Measurements from ENCODE around the gene RRM2.

RRM2 gene

GRCh38 chr2:10079266-10079869 is 43.2 kb upstream of the RRM2 start:
- peak overlapping the region; percentile 29 for H3K4me3 ChIP-seq (ENCODE audit: low read depth, low read length)
- ChIA-PET CTCF (interaction anchor here (0.6 to 2.4 kb wide), 10 partner anchors 13 to 355 kb away, joined by 3 to 14 read pairs (median 4); no protein-coding TSS in a partner anchor), POLR2A (interaction anchor here (1.0 kb wide), 1 partner anchor 43 kb away, joined by 3 read pairs; the partner anchor contains the start of gene RRM2)
- TF ChIP-seq RBAK (tag by site-specific recombination; IDR thresholded peaks at IDR 0.05) (no peak), ZBTB17 (tag by site-specific recombination; IDR thresholded peaks at IDR 0.05) (peak; percentile 38; the same call in 1 of the 2 replicates), KLF10 (tag by site-specific recombination; IDR thresholded peaks at IDR 0.05) (peak; percentile 41; the same call in 1 of the 2 replicates), ZNF335 (tag by site-specific recombination; conservative IDR thresholded peaks at IDR 0.05) (peak; percentile 90), ZFP3 (tag by site-specific recombination; IDR thresholded peaks at IDR 0.05; ENCODE audit: low read depth) (no peak), ZNF660 (tag by site-specific recombination; IDR thresholded peaks at IDR 0.05) (peak; percentile 31; the same call in 1 of the 2 replicates), SP7 (tag by site-specific recombination; IDR thresholded peaks at IDR 0.05) (peak; percentile 30; the same call in 1 of the 2 replicates), ZNF747 (tag by site-specific recombination; IDR thresholded peaks at IDR 0.05) (no peak), OSR2 (tag by site-specific recombination; IDR thresholded peaks at IDR 0.05) (peak; percentile 47; the same call in 1 of the 2 replicates), ZBTB26 (tag by site-specific recombination; optimal IDR thresholded peaks at IDR 0.05) (peak; percentile 51), MEIS1 (CRISPR knock-in tag; IDR thresholded peaks at IDR 0.05; ENCODE audit: borderline replicate concordance) (no peak), ZNF596 (tag by site-specific recombination; IDR thresholded peaks at IDR 0.05) (no peak), ZBTB20 (tag by site-specific recombination; IDR thresholded peaks at IDR 0.05) (peak; percentile 92), ZNF561 (tag by site-specific recombination; IDR thresholded peaks at IDR 0.05; ENCODE audit: borderline replicate concordance) (0 out of 2 replicates have a peak, but pooled peaks have one; percentile 28), ZBTB1 (tag by site-specific recombination; IDR thresholded peaks at IDR 0.05) (no peak), ZIC2 (tag by site-specific recombination; IDR thresholded peaks at IDR 0.05) (peak; percentile 83), GLIS1 (tag by site-specific recombination; IDR thresholded peaks at IDR 0.05) (0 out of 2 replicates have a peak, but pooled peaks have one; percentile 0), ZBTB8A (tag by site-specific recombination; IDR thresholded peaks at IDR 0.05) (peak; percentile 72), ZNF341 (tag by site-specific recombination; IDR thresholded peaks at IDR 0.05; ENCODE audit: low read depth) (peak; percentile 49), ZNF600 (tag by site-specific recombination; IDR thresholded peaks at IDR 0.05) (peak; percentile 79), ZNF292 (tag by site-specific recombination; IDR thresholded peaks at IDR 0.05; ENCODE audit: borderline replicate concordance, low read depth) (no peak)
- TF ChIP-seq, protein P1, sequence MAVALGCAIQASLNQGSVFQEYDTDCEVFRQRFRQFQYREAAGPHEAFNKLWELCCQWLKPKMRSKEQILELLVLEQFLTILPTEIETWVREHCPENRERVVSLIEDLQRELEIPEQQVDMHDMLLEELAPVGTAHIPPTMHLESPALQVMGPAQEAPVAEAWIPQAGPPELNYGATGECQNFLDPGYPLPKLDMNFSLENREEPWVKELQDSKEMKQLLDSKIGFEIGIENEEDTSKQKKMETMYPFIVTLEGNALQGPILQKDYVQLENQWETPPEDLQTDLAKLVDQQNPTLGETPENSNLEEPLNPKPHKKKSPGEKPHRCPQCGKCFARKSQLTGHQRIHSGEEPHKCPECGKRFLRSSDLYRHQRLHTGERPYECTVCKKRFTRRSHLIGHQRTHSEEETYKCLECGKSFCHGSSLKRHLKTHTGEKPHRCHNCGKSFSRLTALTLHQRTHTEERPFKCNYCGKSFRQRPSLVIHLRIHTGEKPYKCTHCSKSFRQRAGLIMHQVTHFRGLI (tag by site-specific recombination; IDR thresholded peaks at IDR 0.05): peak; percentile 18; the same call in 1 of the 2 replicates
- no peaks in the 10 kb centered on the region for H3K9me3 ChIP-seq (ENCODE audit: control insufficient read depth, insufficient read depth, low read depth, low read length)
- 0 out of 2 replicates have a peak, but pooled peaks cover 11% of the 10 kb centered on the region for H3K4me1 ChIP-seq (ENCODE audit: control insufficient read depth, insufficient read depth, low read length)
- no peaks in the 10 kb centered on the region; a peak in 1 of 3 replicates for H3K36me3 ChIP-seq (ENCODE audit: control insufficient read depth in 2 of 2, insufficient read depth in 1 of 2, low read length in 2 of 2)
- H3K27ac ChIP-seq (ENCODE audit: extremely low read depth, low read depth, low read length): peak overlapping the region; percentile 49; the same call in 1 of the 2 replicates

DNA sequence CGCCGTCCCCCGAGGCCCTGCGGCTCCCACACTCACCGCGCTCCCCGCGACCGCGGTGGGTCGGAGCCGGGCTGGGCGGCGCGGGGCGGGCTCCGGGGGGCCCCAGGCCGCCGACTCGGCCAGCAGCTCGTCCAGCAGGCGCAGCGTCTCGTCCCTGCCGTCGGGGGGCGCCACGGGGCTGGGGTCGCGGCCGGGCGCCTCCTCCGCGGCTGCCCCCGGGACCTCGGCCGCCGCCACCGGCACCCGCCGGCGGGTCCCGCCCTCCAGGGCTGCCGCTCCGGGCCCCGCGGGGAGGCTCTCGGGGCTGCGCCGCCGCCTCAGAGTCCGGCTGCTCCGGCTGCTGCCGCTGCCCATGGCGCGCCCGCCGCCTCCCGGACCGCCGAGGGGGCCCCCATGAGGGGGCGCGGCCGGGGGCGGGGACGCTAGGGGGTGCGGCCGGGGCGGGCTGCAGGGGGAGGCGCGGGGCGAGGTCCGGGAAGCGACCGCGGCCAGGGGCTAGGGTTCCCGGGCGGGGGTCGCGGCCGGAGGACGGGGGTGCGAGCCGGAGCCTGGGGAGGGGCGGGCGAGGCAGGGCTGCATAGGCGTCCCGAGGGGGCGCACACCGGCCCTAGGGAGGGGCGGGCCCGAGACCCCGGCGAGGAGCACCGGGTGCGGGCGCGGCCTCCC is 42.5 kb upstream of the RRM2 start, which contains the start of gene CYS1:
TSS of gene CYS1 (minus strand) at position 542 of the 666 bp plus-strand sequence. CDS start at position 354, 188 bp downstream.
- ChIA-PET POLR2A (interaction anchor here (1.0 kb wide), 1 partner anchor 43 kb away, joined by 3 read pairs; the partner anchor contains the start of gene RRM2), CTCF (interaction anchor here (0.6 to 2.4 kb wide), 4 partner anchors 17 to 355 kb away, joined by 3 to 14 read pairs (median 6); no protein-coding TSS in a partner anchor)
- H3K4me3 ChIP-seq (ENCODE audit: low read depth, low read length): peak within 1 kb of the TSS; percentile 29
- 0 out of 2 replicates have a peak, but pooled peaks cover 11% of the 10 kb centered on the region for H3K4me1 ChIP-seq (ENCODE audit: control insufficient read depth, insufficient read depth, low read length)
- peak within 1 kb of the TSS; percentile 49; the same call in 1 of the 2 replicates for H3K27ac ChIP-seq (ENCODE audit: extremely low read depth, low read depth, low read length)
- no peaks in the 10 kb centered on the region; a peak in 1 of 3 replicates for H3K36me3 ChIP-seq (ENCODE audit: control insufficient read depth in 2 of 2, insufficient read depth in 1 of 2, low read length in 2 of 2)
- no peaks in the 10 kb centered on the region for H3K9me3 ChIP-seq (ENCODE audit: control insufficient read depth, insufficient read depth, low read depth, low read length)
- TF ChIP-seq ZSCAN30 (tag by site-specific recombination; IDR thresholded peaks at IDR 0.05) (no peak), ZNF248 (tag by site-specific recombination; IDR thresholded peaks at IDR 0.05) (no peak), PRDM10 (tag by site-specific recombination; IDR thresholded peaks at IDR 0.05) (no peak), ZNF654 (tag by site-specific recombination; IDR thresholded peaks at IDR 0.05; ENCODE audit: low read depth) (no peak), ZNF658 (tag by site-specific recombination; IDR thresholded peaks at IDR 0.05) (no peak), ZNF610 (tag by site-specific recombination; IDR thresholded peaks at IDR 0.05; ENCODE audit: borderline replicate concordance) (no peak), ZNF211 (tag by site-specific recombination; IDR thresholded peaks at IDR 0.05; ENCODE audit: low read depth) (no peak)

All from HEK293 (cell line).